ENCODE measurements around the gene LONP2.

The LONP2 gene

DNA sequence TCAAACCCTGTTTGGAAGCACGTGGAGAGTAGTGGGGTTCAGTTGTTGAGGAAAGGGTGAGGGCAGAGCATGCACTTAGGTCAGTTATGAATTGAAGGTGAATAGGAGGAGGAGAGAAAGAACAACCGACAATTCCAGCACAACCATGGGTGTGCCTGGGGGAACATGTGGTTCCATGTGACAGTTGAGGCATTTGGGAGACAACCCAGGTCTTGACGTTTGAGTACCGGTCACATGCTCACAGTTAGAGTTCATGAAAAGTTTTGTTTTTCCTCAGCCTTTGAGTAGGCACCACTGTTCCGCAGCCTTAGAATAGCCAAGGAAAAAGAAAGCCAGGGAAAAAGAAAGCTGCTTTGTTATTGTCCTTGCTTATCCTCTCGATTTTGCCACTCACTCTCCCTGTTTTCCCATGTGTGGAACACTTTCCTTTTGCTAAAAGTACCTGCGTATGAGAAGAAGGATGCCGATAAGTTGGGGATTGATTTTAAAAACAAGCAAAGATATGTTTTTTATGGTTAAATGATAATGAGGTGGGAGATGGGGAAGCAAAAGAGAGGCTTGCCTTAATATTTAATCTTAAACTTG lies 28.8 kb downstream of the LONP2 start:
- Histone ChIP-seq H4K20me1 (ENCODE audit: insufficient read depth, low read length) (no peaks in the 10 kb centered on the region), H3K4me3 (ENCODE audit: low read length) (no peak overlapping the region), H2AFZ (ENCODE audit: low read length) (no peak overlapping the region), H3F3A (ENCODE audit: insufficient read depth, low read length) (no peaks in the 10 kb centered on the region), H3K9me3 (replicated peaks; ENCODE audit: insufficient read depth, low read length) (no peaks in the 10 kb centered on the region), H3K79me2 (ENCODE audit: low read length) (no peaks in the 10 kb centered on the region; the same call in 1 of the 2 replicates), H3K4me1 (ENCODE audit: low read length) (no peaks in the 10 kb centered on the region), H3K9me2 (replicated peaks; ENCODE audit: insufficient read depth, low read length) (no peaks in the 10 kb centered on the region), H3K27me3 (replicated peaks; ENCODE audit: insufficient read depth, low read length) (no peaks in the 10 kb centered on the region), H3K27ac (ENCODE audit: low read length) (no peak overlapping the region), H3K4me2 (ENCODE audit: low read depth, low read length) (no peak overlapping the region), H3K9ac (ENCODE audit: low read length) (no peak overlapping the region), H3K36me3 (replicated peaks; ENCODE audit: insufficient read depth, low read length) (no peaks in the 10 kb centered on the region; the same call in 1 of the 2 replicates)
- DNase-seq = no peak
- no peak for TF ChIP-seq EZH2phosphoT487 (IDR thresholded peaks at IDR 0.05; ENCODE audit: low read length)
- TF ChIP-seq, protein P1, sequence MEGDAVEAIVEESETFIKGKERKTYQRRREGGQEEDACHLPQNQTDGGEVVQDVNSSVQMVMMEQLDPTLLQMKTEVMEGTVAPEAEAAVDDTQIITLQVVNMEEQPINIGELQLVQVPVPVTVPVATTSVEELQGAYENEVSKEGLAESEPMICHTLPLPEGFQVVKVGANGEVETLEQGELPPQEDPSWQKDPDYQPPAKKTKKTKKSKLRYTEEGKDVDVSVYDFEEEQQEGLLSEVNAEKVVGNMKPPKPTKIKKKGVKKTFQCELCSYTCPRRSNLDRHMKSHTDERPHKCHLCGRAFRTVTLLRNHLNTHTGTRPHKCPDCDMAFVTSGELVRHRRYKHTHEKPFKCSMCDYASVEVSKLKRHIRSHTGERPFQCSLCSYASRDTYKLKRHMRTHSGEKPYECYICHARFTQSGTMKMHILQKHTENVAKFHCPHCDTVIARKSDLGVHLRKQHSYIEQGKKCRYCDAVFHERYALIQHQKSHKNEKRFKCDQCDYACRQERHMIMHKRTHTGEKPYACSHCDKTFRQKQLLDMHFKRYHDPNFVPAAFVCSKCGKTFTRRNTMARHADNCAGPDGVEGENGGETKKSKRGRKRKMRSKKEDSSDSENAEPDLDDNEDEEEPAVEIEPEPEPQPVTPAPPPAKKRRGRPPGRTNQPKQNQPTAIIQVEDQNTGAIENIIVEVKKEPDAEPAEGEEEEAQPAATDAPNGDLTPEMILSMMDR (IDR thresholded peaks at IDR 0.05; ENCODE audit: low read length) = no peak
- no peak for TF ChIP-seq EZH2 (optimal IDR thresholded peaks at IDR 0.05; ENCODE audit: low read depth, low read length)

DNA sequence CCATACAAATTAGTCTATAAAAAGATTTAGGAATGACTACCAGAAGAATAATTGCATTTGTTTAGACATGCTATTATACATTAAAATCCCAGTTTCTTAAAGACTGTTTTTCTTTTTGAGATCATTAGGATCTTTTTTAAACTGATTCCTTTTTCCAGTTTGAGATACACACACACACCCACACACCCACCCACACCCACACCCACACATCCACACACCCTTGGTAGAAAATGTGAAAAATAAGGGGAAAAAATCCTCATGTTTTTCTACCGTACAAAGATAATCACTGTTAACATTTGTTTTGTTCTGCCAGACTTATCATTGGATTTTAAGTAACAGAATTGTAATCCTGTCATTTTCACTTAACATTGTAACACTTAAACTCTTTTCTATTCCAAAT lies 30.4 kb downstream of the LONP2 start:
- Histone ChIP-seq H3K9ac (ENCODE audit: low read length) (no peak overlapping the region), H2AFZ (ENCODE audit: low read length) (no peak overlapping the region), H3K9me3 (replicated peaks; ENCODE audit: insufficient read depth, low read length) (no peaks in the 10 kb centered on the region), H3F3A (ENCODE audit: insufficient read depth, low read length) (no peaks in the 10 kb centered on the region), H3K27ac (ENCODE audit: low read length) (no peak overlapping the region), H3K27me3 (replicated peaks; ENCODE audit: insufficient read depth, low read length) (no peaks in the 10 kb centered on the region), H3K4me2 (ENCODE audit: low read depth, low read length) (no peak overlapping the region), H4K20me1 (ENCODE audit: insufficient read depth, low read length) (no peaks in the 10 kb centered on the region), H3K4me3 (ENCODE audit: low read length) (no peak overlapping the region), H3K4me1 (ENCODE audit: low read length) (no peaks in the 10 kb centered on the region), H3K79me2 (ENCODE audit: low read length) (no peaks in the 10 kb centered on the region; the same call in 1 of the 2 replicates), H3K36me3 (replicated peaks; ENCODE audit: insufficient read depth, low read length) (no peaks in the 10 kb centered on the region; the same call in 1 of the 2 replicates), H3K9me2 (replicated peaks; ENCODE audit: insufficient read depth, low read length) (no peaks in the 10 kb centered on the region)
- TF ChIP-seq, protein P1 (IDR thresholded peaks at IDR 0.05; ENCODE audit: low read length) = no peak
- TF ChIP-seq EZH2phosphoT487 (IDR thresholded peaks at IDR 0.05; ENCODE audit: low read length) (no peak), EZH2 (optimal IDR thresholded peaks at IDR 0.05; ENCODE audit: low read depth, low read length) (no peak)
- no peak for DNase-seq

DNA sequence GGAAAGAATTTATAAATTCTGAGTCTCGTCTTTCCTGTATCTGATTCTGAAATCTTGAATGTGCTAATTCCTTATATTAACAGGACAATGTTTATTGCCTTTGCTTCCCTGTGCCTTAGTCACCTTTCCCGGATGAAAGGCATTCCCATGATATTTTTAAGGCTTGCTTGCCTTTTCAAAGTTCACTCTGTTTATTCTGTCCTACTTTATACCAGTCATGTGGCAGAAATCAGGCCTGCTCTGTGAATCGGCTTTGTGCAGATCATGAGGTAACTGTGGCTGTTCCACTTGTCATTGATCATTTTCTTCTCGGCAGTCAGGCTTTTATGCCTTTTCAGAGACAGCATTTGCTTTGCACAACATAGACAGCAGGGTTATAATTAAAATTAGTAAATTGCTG lies 32.0 kb downstream of the LONP2 start:
- Histone ChIP-seq H3F3A (ENCODE audit: insufficient read depth, low read length) (no peaks in the 10 kb centered on the region), H4K20me1 (ENCODE audit: insufficient read depth, low read length) (no peaks in the 10 kb centered on the region), H3K4me3 (ENCODE audit: low read length) (no peak overlapping the region), H3K4me1 (ENCODE audit: low read length) (no peaks in the 10 kb centered on the region), H3K79me2 (ENCODE audit: low read length) (no peaks in the 10 kb centered on the region; the same call in 1 of the 2 replicates), H3K27me3 (replicated peaks; ENCODE audit: insufficient read depth, low read length) (no peaks in the 10 kb centered on the region), H3K36me3 (replicated peaks; ENCODE audit: insufficient read depth, low read length) (no peaks in the 10 kb centered on the region), H3K4me2 (ENCODE audit: low read depth, low read length) (no peak overlapping the region), H3K9me2 (replicated peaks; ENCODE audit: insufficient read depth, low read length) (no peaks in the 10 kb centered on the region), H3K27ac (ENCODE audit: low read length) (no peak overlapping the region), H3K9ac (ENCODE audit: low read length) (no peak overlapping the region), H2AFZ (ENCODE audit: low read length) (no peak overlapping the region), H3K9me3 (replicated peaks; ENCODE audit: insufficient read depth, low read length) (no peaks in the 10 kb centered on the region)
- no peak for TF ChIP-seq EZH2 (optimal IDR thresholded peaks at IDR 0.05; ENCODE audit: low read depth, low read length)
- TF ChIP-seq, protein P1 (IDR thresholded peaks at IDR 0.05; ENCODE audit: low read length) = no peak
- no peak for TF ChIP-seq EZH2phosphoT487 (IDR thresholded peaks at IDR 0.05; ENCODE audit: low read length)
- no peak for DNase-seq
